Bronchial epithelial cell (primary cell): ENCODE results near the gene NDUFS6. TPM values are rescaled to one million over a fixed set of nuclear protein-coding genes. Genes with fewer than 3 reads are reported as not detected.

Experiments
- DNase-seq: peaks from one replicate; pipeline ENCODE4 v3.0.0-alpha.2; 2010; ENCODE audit warnings: low read depth
- FAIRE-seq: peaks from 2 replicates; lab custom pipeline; 2011; peaks lifted over from hg19 to GRCh38; lab: Jason Lieb, UNC
- H3K27me3 ChIP-seq: 2 replicates; pipeline ENCODE4 v1.5.1; 2011; ENCODE audit warnings: low read length; ENCODE audit not compliant: control insufficient read depth, insufficient read depth
- H3K36me3 ChIP-seq: 2 replicates; pipeline ENCODE4 v1.5.1; 2011; ENCODE audit warnings: low read length; ENCODE audit not compliant: control insufficient read depth, insufficient read depth
- H3K4me3 ChIP-seq: 2 replicates; pipeline ENCODE4 v1.5.1; 2011; ENCODE audit warnings: mild to moderate bottlenecking, low read depth, low read length, control low read depth
- CTCF ChIP-seq: IDR thresholded peaks from 2 replicates; pipeline ENCODE4 v1.5.1; 2011; ENCODE audit warnings: mild to moderate bottlenecking, moderate library complexity, low read length, control low read depth, inconsistent platforms; ENCODE audit not compliant: insufficient read depth, severe bottlenecking
- total RNA-seq: library from RNA; depleted of rRNA; stranded (reverse); fragments of >200 nt; gene quantifications from 2 replicates; pipeline ENCODE4 v1.2.1, GENCODE V29; 2014

Gene NDUFS6
- total RNA-seq, 1 donor from 2014 or later, result 21.1 TPM

GRCh38 chr5:1856596-1857255 is 55.5 kb downstream of the NDUFS6 start:
- Histone ChIP-seq H3K27me3 (no peaks in the 10 kb centered on the region), H3K4me3 (no peak overlapping the region), H3K36me3 (no peaks in the 10 kb centered on the region)
- no peak for FAIRE-seq
- TF ChIP-seq CTCF, result no peak
- DNase-seq, result no peak

- FAIRE-seq (no peak), DNase-seq (no peak)
- Histone ChIP-seq H3K36me3 (no peaks in the 10 kb centered on the region), H3K27me3 (no peaks in the 10 kb centered on the region), H3K4me3 (no peak overlapping the region)
- no peak for TF ChIP-seq CTCF
These were observed 56.0 kb downstream of the NDUFS6 start for GRCh38 chr5:1857256-1857600.

GRCh38 chr5:1858436-1858835 is 57.2 kb downstream of the NDUFS6 start:
- Histone ChIP-seq H3K36me3 (no peaks in the 10 kb centered on the region), H3K27me3 (no peaks in the 10 kb centered on the region), H3K4me3 (no peak overlapping the region)
- DNase-seq (no peak), FAIRE-seq (no peak)
- no peak for TF ChIP-seq CTCF

GRCh38 chr5:1859099-1859498 is 57.9 kb downstream of the NDUFS6 start:
- no peak for TF ChIP-seq CTCF
- FAIRE-seq (no peak), DNase-seq (no peak)
- Histone ChIP-seq H3K27me3 (no peaks in the 10 kb centered on the region), H3K36me3 (no peaks in the 10 kb centered on the region), H3K4me3 (no peak overlapping the region)

- H3K36me3 ChIP-seq, result no peaks in the 10 kb centered on the region
- TF ChIP-seq CTCF, result no peak
- no peaks in the 10 kb centered on the region for H3K27me3 ChIP-seq
- no peak for DNase-seq
- FAIRE-seq, result no peak
- no peak overlapping the region for H3K4me3 ChIP-seq
These were observed 58.9 kb downstream of the NDUFS6 start for GRCh38 chr5:1860021-1860610.

- Histone ChIP-seq H3K27me3 (no peaks in the 10 kb centered on the region), H3K4me3 (no peak overlapping the region), H3K36me3 (no peaks in the 10 kb centered on the region)
- FAIRE-seq (no peak), DNase-seq (no peak)
- TF ChIP-seq CTCF, result no peak
These were observed 59.7 kb downstream of the NDUFS6 start for GRCh38 chr5:1860949-1861348.
